ENCODE data around the gene CAMK2B.

The CAMK2B gene

GRCh38 chr7:44286182-44286617 is 39.2 kb downstream of the CAMK2B start:
- H3K9ac ChIP-seq: no peak overlapping the region
- H3K27me3 ChIP-seq (ENCODE audit: insufficient read depth, low read depth): no peaks in the 10 kb centered on the region
- TF ChIP-seq CTCF (conservative IDR thresholded peaks at IDR 0.05; ENCODE audit: low read depth, low read length): no peak
- H3K36me3 ChIP-seq (ENCODE audit: insufficient read depth): no peaks in the 10 kb centered on the region
- no peak overlapping the region for H2AFZ ChIP-seq (ENCODE audit: low read depth)
- H3K4me2 ChIP-seq: no peak overlapping the region
- H3K4me1 ChIP-seq (ENCODE audit: low read depth, poor library complexity, severe bottlenecking): no peaks in the 10 kb centered on the region
- no peak overlapping the region for H3K27ac ChIP-seq
- H3K79me2 ChIP-seq (ENCODE audit: insufficient read depth, low read depth): no peaks in the 10 kb centered on the region
- no peaks in the 10 kb centered on the region for H4K20me1 ChIP-seq (ENCODE audit: insufficient read depth)
- no peak overlapping the region for H3K4me3 ChIP-seq (IDR thresholded peaks at IDR 0.05; ENCODE audit: insufficient read depth, low read depth, low read length)

GRCh38 chr7:44285561-44285960 is 39.8 kb downstream of the CAMK2B start:
- Histone ChIP-seq H3K36me3 (ENCODE audit: insufficient read depth) (no peaks in the 10 kb centered on the region), H3K27me3 (ENCODE audit: insufficient read depth, low read depth) (no peaks in the 10 kb centered on the region), H3K4me3 (IDR thresholded peaks at IDR 0.05; ENCODE audit: insufficient read depth, low read depth, low read length) (no peak overlapping the region), H3K4me2 (no peak overlapping the region), H3K4me1 (ENCODE audit: low read depth, poor library complexity, severe bottlenecking) (no peaks in the 10 kb centered on the region), H3K79me2 (ENCODE audit: insufficient read depth, low read depth) (no peaks in the 10 kb centered on the region), H4K20me1 (ENCODE audit: insufficient read depth) (no peaks in the 10 kb centered on the region), H2AFZ (ENCODE audit: low read depth) (no peak overlapping the region), H3K27ac (no peak overlapping the region), H3K9ac (no peak overlapping the region)
- no peak for TF ChIP-seq CTCF (conservative IDR thresholded peaks at IDR 0.05; ENCODE audit: low read depth, low read length)

- Histone ChIP-seq H4K20me1 (ENCODE audit: insufficient read depth) (no peaks in the 10 kb centered on the region), H3K4me1 (ENCODE audit: low read depth, poor library complexity, severe bottlenecking) (no peaks in the 10 kb centered on the region), H3K9ac (no peak overlapping the region), H3K27me3 (ENCODE audit: insufficient read depth, low read depth) (no peaks in the 10 kb centered on the region; the same call in 1 of the 2 replicates), H3K4me3 (IDR thresholded peaks at IDR 0.05; ENCODE audit: insufficient read depth, low read depth, low read length) (no peak overlapping the region), H3K36me3 (ENCODE audit: insufficient read depth) (no peaks in the 10 kb centered on the region), H3K27ac (no peak overlapping the region), H2AFZ (ENCODE audit: low read depth) (no peak overlapping the region), H3K79me2 (ENCODE audit: insufficient read depth, low read depth) (no peaks in the 10 kb centered on the region), H3K4me2 (no peak overlapping the region)
- no peak for TF ChIP-seq CTCF (conservative IDR thresholded peaks at IDR 0.05; ENCODE audit: low read depth, low read length)
These were observed 40.4 kb downstream of the CAMK2B start for GRCh38 chr7:44284881-44285541.

- H3K27me3 ChIP-seq (ENCODE audit: insufficient read depth, low read depth): no peaks in the 10 kb centered on the region; the same call in 1 of the 2 replicates
- no peak overlapping the region for H3K4me2 ChIP-seq
- H3K4me1 ChIP-seq (ENCODE audit: low read depth, poor library complexity, severe bottlenecking): no peaks in the 10 kb centered on the region
- no peaks in the 10 kb centered on the region for H3K79me2 ChIP-seq (ENCODE audit: insufficient read depth, low read depth)
- no peak overlapping the region for H2AFZ ChIP-seq (ENCODE audit: low read depth)
- no peaks in the 10 kb centered on the region for H4K20me1 ChIP-seq (ENCODE audit: insufficient read depth)
- H3K4me3 ChIP-seq (IDR thresholded peaks at IDR 0.05; ENCODE audit: insufficient read depth, low read depth, low read length): no peak overlapping the region
- no peak for TF ChIP-seq CTCF (conservative IDR thresholded peaks at IDR 0.05; ENCODE audit: low read depth, low read length)
- no peak overlapping the region for H3K9ac ChIP-seq
- H3K27ac ChIP-seq: no peak overlapping the region
- no peaks in the 10 kb centered on the region for H3K36me3 ChIP-seq (ENCODE audit: insufficient read depth)
These were observed 41.2 kb downstream of the CAMK2B start for GRCh38 chr7:44284216-44284615.
